ENCODE data around the gene CCDC154.
"Not testable (repeated sequence)": the region's sequence is repeated elsewhere in the genome, so short reads cannot be mapped to it uniquely, and the experiment has no call there.

CCDC154 gene

DNA sequence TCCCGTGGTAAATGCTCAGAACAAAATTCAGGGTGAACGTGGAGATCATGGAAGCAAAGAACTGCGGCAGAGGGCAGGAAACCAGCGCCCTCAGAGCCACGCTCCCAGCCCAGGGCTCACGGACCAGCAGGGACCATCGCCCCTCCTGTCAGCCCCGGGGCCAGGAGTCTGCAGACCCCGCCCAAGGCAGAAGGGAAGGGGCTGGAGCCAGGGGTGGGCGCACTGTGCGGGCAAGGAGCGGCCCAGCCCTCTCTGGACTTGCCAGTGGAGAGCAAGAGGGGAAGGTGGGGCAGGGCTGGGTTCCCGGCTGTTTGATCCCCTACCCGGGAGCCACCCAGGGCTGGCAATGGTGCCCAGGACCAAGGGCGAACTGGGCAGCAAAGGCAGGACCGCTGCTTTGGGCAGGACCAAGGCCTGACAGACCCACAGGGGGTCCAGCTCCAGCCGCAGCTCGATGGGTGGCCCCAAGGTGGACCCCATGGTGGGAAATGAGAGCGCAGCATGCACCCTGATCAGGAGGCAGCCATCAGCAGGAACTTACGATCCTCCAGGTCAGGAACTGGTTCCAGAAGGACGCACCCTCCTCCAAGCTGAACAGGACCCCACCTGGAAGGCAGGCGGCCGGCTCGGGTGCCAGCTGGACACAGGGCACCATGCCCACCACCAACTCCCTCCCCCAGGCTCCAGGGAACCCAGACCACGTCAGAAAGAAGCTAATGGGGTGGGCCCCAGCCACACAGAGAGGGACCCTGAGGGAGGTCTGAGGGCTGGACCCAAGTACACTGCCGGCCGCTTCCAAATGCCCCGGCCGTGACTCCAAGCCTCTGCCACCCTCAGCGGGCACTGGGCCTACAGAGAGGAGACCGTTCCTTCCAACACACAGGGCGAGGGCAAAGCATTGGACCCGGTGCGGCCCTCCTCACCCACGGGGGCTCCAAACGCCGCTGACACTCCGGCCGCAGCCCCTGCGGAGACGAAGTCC lies 11.1 kb upstream of the CCDC154 start:
- DNase-seq, result no peak

DNA sequence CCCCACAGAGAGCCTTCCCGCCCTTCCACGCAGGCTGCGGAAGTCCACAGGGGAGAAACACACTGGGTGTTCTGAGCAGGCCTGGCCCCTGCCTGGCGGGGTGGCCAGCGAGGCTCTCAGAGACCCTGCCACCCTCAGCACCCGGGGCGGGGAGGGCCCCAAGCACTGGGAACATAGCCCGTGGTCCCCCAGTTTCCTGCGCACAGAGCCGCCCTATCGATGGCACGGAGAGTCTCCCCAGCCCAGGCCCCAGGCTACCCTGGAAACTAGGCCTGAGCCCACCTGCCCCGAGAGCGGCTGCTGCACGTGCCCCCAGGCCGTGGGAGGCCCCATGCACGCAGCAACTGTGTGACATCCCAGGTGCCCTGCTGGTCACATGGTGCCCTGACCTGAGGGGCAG lies 10.2 kb upstream of the CCDC154 start:
- no peak for DNase-seq

DNA sequence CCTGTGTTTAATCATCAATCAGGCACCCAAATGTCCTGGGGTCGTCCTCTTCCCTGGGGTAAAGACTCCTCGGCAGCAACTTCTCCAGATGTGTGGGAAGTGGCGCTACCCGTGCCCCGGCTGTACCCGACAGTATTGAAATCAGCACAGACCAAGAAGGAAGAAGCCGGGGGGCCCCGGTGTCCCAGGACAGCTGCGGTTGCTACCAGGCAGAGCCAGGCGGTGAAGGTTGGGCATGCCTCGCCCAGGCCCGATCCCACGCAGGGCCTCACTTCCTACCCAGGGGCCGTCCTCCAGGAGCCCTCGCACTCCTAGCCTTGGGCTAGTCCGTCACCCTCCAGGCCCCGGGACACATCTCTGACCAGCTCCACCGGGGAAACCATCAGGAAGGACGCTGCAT lies 9.0 kb upstream of the CCDC154 start:
- DNase-seq, result no peak

DNA sequence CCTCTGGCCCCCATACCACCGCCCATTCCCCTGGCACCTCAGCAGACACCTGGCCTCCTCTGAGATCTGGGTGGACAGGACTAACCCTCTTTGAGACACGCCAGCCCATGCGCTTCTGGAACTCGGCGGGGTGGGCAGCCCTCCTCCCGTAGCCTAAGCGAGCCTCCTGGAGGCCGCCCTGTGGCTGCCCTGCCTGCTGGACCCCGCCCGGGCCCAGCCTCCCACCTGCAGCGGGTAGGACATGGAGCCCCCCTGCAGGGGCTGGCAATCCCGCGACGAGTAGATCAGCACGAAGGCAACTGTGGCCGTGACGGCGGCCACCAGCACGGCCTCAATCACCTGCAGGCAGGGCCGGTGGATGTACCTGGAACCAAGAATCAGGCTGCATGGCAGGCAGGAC lies 8.2 kb upstream of the CCDC154 start:
- DNase-seq, result no peak

DNA sequence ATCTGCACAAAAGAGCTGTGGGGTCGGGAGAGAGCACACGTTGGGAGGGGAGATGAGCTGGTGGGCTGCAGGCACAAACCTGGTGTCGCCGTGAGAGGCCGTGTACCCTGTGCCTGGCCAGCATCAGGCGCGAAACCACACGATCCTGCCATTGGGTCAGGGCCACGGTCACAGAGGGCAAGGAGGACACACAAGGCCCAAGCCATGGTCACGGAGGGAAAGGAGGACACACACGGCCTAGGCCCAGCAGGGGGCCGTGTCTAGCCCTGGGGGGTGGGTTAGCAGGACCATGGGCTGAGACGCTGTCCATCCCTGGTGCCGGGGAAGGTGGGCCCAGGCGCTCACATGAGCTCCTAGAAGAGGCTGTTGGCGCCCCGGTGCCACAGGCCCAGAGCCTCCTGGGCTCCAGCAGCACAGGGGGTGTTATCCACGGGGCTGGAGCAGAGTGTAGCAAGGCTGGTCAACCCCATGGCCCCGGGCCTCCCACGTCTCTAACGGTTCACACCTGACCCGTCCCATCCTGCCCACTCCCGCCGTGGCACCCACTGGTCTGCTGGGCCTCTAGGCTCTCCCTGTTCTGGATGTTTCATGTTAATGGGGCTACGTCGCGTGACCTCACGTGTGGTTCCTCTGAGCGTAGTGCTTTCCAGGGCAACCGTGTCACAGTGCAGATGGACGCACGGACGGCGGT lies 7.5 kb upstream of the CCDC154 start:
- no peak for DNase-seq

DNA sequence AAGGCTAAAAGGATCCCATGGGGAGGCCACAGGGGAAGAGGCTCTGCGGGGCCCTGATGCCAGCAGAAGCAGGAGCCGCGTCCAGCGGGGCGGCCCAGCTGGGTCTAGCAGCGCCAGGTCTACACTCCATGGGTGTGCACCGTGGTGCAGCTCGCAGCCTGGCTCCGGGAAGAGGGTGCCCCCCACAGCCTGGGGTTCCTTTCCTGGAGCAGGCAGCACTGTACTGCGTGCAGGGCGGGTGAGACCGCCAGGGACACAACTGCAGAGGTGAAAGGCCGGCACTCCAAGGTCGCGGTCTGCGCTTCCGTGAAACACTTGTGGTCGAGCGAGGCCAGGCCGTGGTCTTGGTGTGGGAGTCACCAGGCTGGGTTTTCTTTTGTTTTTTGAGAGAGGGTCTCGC lies 6.5 kb upstream of the CCDC154 start:
- DNase-seq, result no peak

DNA sequence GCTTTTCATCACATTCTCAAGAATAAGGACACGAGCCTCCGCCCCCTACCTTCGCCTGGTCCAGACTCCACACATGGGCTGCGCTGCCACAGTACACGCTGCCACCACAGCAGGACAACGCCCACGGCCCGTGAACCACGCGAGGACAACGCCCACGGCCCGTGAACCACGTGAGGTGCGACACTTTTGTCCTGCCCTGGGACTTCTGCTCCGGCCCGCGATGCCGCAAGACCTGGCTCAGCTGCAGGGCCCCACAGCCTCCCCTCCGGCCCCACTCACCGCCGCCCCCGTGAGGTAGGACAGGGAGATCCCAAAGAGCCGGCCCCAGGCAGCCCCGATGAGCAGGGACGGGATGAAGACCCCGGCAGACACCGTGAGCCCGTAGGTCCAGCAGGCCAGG lies 5.9 kb upstream of the CCDC154 start:
- DNase-seq, result peak in 1 of 2 donors; percentile 14

DNA sequence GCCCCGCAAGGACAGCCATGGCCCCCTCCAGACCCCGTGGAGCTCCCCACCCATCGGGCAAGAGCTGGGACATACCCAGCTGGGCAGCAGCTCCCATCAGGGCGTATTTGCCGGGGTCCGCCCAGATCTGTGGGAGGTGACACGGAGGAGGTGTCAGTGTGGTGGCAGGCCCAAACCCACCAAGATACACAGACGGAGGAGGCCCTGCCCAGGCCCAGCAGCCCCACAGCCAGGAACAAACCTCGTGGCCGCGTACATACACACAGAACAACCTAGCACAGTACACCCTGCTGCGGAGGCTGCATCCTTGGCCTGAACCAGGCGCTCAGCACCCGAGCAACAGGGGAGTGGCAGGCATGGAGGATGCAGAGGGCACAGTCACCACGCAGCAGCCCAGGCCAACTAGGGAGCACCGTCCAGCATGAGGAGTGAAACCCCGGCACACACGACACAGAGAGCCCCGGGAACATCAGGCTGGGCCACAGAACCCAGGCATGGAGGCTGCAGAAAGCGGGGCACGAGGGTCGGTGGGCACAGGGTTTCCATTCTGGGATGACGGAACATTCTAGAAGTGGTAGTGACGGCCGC lies 4.9 kb upstream of the CCDC154 start:
- DNase-seq, result no peak

DNA sequence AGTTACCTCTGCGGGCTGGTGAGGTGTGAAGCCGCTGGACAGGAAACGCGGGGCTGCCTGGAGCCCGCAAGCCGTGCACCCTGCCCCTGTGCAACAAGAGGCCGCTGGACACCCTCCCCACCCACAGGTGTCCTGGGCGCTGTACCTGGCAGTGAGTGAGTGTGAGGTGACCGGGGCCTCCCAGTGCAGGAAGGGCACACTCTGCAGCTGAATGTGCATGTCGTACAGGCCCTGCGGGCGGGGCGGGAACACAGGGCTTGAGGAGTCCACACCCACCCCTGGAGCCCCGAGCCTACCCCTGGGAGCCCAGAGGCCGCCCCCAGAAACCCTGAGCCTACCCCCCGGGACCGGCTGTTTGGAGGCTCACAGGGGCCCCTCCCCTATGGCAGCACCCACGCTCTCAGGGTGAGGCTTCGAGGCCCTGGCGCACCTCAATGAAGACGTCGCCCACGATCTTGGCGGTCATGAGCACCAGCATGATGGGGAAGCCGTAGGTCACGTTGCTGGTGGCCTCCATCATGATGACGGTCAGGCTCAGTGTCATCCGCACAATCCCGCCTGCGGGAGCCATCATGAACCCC lies 4.3 kb upstream of the CCDC154 start:
- no peak for DNase-seq

DNA sequence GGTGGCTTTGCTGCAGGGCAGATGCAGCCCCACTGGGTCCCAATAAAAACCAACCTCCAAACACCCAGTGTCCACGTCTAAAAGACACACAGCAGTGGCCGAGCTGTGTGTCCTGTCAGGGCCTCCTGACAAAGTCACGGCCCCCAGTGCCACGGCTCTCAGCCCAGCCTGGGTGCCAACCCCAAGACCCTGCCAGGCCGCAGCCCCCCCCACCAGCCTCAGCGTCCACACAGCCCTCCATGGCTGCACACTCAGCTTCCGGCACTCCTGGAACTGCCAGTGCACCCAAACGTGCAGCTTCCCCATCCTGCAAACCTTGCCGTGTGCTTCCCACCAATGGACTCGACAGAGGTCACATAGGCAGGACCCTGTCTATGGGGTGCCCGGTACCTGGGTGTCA lies 3.6 kb upstream of the CCDC154 start:
- DNase-seq, result no peak

DNA sequence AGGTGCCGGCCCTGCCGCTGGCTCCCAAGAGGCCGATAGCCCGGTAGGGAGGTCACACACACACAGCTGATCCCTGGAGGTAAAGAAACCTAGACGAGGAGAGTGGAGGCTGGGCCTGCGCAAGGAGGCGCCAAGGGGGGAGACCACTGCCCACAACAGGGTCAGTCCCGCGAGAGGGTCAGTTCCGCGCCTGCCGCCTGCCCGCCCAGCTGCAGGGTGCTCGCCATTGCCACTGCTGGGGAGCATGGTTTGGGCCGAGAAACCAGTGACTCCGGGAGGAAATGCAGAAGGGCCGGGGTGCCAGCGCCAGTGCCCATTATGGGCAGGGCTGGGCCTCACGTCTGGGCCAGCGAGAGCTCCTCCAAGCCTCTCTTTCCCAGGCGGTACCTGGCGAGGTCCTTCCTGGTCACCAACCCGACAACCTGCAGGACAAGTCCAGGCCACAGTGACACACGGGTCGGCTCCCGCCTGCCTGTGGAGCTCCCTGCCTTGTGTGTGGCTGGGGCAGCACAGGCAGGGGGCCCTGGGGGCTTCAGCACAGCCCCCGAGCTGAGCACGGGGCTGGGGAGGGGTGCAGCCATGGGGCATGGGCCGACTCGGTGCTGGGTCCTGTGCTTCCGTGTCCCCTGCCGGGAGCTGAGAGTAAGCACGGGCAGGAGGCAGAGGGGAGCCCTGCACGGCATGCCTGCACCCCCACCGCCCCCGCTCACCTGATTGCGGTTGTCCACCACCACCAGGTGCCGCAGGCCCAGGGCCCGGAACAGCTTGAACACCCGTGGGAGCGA lies 2.1 kb upstream of the CCDC154 start:
- DNase-seq, result no peak

DNA sequence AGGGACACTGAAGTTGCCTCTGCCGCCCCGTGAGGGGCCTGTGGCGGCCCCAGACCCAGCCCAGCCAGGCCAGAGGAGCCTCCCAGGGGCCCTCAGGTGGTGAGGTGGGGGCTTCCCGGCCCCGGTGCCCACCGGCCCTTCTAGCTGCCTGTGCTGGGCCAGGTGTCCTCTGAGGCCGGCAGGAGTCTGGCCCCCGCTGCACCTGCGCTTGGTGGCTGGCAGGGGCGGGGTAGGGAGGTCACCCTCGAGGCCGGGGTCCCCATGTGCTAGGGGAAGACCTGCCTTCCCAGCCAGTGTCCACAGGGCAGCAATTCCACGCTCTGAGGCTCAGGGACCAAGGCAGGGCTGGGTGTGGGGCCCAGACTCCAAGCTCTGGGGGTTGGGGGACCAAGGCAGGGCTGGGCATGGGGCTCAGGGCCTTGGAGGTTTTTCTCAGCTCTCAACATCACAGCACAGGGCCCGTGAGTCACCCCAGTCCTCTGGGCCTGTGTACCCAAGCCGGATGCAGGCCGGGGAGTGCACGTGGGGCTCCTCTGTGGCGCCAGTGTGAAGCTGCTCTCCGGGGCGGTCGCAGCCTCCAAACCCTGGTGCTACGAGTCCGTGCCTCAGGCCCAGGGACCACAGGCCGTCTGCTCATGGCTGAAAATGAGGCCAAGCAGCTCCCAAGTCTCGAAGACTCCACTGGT lies 1.3 kb upstream of the CCDC154 start:
- DNase-seq, result no peak

DNA sequence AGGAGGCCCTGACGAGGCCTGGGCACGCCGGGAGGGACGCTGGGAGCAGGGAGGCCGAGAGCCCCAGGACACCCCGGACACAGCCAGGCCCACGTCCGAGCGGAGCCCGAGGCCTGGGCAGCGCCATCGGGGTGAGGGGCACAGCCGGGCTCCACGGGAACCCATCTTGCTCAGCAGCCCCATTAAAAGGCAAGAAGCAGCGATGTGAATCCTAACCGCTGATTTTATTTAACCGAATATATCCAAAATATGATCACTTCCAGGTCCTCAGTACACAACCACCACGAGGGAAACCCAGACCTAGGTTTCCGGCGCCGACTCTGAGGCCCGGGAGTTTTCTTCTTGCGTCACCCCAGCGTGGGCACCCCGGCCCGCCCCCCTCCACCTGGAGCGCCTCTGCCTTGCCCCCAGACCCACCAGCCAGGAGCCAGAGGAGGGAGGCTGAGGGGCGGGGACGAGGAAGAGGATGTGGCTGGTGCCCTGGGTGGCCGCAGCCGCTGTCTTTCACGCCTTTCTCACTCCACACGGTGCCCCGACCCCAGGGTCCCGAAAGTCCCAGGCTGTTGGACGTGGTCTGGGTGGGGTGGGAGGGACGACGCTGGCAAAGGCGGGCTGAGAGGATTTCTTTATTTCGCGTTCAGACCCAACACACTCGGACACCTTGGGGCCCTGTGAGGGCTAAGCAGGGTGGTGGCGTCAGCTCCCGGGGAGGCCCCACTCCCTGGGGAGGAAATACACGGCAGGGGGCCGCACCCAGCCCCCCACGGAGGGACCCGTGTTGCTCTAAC lies 568 bp upstream of the CCDC154 start:
- no peak for DNase-seq

DNA sequence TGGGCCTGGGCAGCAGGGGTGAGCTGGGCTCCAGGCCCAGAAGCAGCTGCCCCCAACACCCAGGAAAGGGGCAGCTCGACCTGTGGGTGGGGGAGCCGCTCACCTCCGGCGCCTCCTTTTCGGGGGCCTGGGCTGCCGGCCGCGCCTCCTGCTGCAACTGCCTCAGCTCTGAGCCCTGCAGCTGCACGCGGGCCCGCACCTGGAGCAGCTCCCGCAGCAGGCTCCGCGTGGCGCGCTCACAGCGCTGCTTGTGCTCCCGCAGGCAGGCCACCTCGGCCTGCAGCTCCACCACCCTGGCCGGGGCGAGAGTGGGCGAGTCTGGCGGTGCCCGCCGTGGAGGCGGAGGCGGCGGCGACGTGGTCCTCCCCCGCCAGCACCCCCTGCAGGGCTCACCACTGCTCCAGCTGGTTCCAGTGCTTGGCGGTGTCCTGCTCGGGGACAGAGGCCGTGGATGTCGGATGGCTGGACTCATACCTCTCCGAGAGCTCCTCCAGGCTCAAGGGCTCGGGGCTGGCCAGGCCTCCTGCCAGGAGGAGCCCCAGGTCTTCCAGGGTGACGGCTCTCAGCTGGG lies 868 bp downstream of the CCDC154 start:
- DNase-seq, result no peak

DNA sequence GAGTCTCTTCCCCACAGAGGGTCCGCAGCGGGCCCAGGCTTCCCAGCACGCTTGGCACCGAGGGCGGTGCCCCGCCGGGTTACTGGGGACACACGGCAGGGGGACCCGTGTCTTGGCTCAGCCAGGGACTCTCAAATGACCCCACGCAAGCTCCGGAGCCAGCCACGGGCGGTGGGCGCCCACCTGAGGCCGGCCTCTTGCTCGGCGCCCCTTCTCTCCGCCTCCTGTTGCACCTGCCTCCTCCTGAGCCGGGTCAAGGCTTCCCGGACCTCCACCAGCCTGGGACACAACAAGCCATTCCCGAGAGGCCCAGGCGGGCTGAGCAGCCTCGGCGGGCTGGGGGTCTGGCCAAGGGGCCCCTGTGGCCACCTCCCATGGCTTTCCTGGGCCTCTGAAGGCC lies 1.7 kb downstream of the CCDC154 start:
- DNase-seq, result no peak

DNA sequence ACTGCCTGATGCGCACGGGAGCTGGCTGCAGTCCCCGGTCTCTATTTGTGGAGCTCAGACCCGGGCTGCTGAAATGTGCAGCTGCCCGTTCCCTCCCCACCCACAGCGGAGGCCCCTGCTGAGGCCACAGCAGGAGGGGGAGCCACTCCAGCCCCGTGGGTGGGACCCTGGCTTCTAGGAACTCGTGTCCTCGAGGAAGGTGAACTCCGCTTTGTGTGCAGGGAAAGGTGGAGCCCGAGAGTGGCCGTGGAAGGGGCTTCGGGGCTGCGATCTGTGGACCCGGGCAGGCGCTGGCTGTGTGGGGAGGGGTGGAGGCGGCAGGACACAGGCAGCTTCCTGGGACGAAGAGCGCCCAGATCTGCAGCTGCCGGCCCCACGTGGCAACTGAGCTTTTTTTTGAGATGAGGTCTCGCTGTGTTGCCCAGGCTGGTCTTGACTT lies 2.9 kb downstream of the CCDC154 start:
- no peak for DNase-seq

DNA sequence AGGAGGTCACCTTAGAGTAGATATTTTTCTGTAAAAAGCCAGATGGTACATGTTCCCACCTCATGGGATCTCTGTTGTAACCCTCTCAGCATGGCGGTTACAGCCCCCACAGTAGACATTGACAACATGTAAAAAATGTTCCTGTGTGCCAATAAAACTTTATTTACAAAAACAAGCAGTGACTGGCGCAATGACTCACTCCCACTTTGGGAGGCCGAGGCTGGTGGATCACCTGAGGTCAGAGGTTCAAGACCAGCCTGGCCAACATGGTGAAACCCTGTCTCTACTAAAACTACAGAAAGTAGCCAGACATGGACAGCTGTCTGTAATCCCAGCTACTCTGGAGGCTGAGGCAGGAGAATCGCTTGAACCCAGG lies 4.7 kb downstream of the CCDC154 start:
- DNase-seq, result not testable (repeated sequence)

DNA sequence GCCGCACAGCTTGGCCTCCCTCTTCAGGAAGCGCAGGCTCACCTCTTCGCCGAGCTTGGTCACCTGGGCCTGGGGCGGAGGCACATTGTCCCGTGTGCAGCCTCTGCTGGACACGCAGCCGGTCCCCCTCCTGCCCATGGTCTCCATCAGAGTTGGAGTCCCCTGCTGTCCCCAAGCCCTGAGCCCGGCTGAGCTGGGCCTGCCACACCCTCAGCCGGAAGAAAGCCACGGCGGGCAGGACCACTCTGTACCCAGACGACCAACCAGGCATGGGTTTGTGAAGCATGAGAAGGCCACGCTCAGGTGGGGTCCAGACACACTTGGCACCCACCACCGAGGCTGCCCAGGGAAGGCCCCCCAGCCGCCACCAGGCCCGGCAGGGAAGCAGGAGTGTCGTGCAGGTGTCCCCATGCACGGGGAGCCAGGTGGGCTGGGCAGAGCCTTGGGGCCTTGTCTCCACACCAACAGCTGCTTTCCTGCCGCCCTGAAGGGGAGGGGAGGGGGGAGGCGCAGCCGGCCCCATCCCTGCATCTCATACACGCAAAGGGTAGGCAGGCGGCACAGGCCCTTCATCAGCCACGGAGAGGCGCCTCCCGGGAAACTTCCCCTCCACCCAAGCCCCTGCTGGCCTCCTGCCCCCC lies 5.2 kb downstream of the CCDC154 start:
- DNase-seq, result no peak

DNA sequence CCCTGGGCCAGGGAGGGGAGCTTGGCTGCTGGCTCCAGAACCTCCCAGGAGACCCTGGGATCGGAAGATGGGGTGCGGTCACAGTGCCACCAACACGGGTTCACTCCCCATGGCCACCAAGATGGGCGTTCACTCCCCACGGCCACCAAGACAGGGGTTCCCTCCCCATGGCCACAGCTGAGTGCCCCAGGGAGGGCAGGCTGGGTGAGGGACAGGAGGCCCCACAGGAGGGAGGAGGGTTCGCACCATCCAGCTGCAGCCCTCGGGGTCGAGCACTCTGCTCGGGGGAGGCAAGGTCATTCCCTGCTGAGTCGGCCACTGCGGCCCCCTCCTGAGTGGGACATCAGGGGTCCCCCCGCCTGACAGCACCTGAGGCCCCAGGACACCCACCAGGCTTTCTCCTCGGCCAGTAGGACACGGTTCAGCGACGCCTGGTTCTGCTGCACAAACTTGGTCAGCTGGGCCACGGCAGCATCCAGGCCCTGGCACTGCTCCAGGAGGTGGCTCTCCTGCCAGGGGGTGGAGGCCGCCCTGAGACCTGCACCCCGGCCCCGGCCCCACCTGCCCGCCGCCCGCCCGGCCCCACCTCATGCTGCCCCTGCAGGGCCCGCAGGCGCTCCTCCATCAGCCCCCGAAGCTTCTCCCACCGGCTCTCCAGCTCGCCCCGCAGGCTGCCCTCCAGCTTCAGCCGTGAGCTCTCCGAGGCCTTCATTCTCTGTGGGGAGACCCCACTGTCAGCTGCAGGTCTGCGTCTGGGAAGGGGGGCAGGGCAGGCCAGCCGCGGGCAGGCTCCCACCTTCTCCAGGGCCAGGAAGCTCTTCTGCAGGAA lies 5.9 kb downstream of the CCDC154 start:
- DNase-seq, result no peak
